Measurements from ENCODE around the gene CAMK2A. TPM values are rescaled to one million over a fixed set of nuclear protein-coding genes. Genes with fewer than 3 reads are reported as not detected.

CAMK2A gene
- total and polyA plus RNA-seq, 2 donors (not counting 3 experiments of a cell fraction or from before 2014, with no cell fraction given): not detected

DNA sequence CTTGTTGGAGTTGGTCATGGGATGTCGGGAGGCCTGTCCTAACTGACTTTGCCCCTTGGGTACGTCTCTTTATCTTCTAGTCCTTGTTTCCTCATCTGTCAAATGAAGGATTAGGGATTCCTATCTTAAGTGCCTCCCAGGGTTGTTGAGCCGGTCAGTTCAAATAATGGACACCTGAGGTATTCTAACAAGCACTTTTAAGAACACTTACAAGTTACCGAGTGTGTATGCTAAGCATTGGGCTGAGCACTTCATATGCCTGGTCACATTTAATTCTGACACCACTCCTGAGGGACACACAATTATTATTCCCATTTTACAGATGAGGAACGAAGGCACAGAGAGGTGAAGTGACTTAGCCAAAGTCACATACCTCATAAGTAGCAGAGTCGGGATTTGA lies 37.1 kb downstream of the CAMK2A start:
- intact Hi-C loops (cut with micrococcal nuclease) (no loop called here), dilution Hi-C loops (cut with MboI; ENCODE audit: extremely low pct_ligation_motif_present, low sequenced_read_pairs) (no loop called here)
- no peaks in the 10 kb centered on the region for H3K36me3 ChIP-seq (ENCODE audit: control insufficient read depth in 2 of 2, extremely low read depth in 1 of 2, insufficient read depth in 2 of 2, low read length in 2 of 2)
- H3K27me3 ChIP-seq (ENCODE audit: control insufficient read depth in 2 of 2, insufficient read depth in 2 of 2, low read length in 2 of 2): no peaks in the 10 kb centered on the region
- FAIRE-seq (no peak), DNase-seq (ENCODE audit: low read depth, low spot score) (no peak)
- ChIA-PET POLR2A (no interaction called here), CTCF (no interaction called here)
- BruUV-seq (replicated peaks): no TSS peak
- no peaks in the 10 kb centered on the region for H4K20me1 ChIP-seq (replicated peaks; ENCODE audit: control insufficient read depth, extremely low read depth, insufficient read depth, low read length)
- no peaks in the 10 kb centered on the region for H3K79me2 ChIP-seq (ENCODE audit: control insufficient read depth, insufficient read depth, low read length)
- H3K9me3 ChIP-seq (replicated peaks; ENCODE audit: control insufficient read depth, insufficient read depth, low read length): no peaks in the 10 kb centered on the region
- H3K4me2 ChIP-seq (ENCODE audit: insufficient read depth, low read length): no peak overlapping the region
- no peak overlapping the region for H3K4me3 ChIP-seq (replicated peaks in 1 of 3; ENCODE audit: insufficient read depth in 1 of 3, low read depth in 1 of 3, low read length in 3 of 3)
- TF ChIP-seq JUN (IDR thresholded peaks at IDR 0.05; ENCODE audit: borderline replicate concordance, insufficient read depth, insufficient read length, low read depth): no peak
- no peak for TF ChIP-seq GATA2 (IDR thresholded peaks at IDR 0.05; ENCODE audit: insufficient read depth, insufficient read length, low read depth, low read length)
- TF ChIP-seq MYC (IDR thresholded peaks at IDR 0.05; ENCODE audit: low read depth, low read length): no peak
- TF ChIP-seq, protein P1, sequence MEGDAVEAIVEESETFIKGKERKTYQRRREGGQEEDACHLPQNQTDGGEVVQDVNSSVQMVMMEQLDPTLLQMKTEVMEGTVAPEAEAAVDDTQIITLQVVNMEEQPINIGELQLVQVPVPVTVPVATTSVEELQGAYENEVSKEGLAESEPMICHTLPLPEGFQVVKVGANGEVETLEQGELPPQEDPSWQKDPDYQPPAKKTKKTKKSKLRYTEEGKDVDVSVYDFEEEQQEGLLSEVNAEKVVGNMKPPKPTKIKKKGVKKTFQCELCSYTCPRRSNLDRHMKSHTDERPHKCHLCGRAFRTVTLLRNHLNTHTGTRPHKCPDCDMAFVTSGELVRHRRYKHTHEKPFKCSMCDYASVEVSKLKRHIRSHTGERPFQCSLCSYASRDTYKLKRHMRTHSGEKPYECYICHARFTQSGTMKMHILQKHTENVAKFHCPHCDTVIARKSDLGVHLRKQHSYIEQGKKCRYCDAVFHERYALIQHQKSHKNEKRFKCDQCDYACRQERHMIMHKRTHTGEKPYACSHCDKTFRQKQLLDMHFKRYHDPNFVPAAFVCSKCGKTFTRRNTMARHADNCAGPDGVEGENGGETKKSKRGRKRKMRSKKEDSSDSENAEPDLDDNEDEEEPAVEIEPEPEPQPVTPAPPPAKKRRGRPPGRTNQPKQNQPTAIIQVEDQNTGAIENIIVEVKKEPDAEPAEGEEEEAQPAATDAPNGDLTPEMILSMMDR (IDR thresholded peaks at IDR 0.05; ENCODE audit: extremely low read depth in 1 of 2, insufficient read depth in 1 of 2, low read depth in 1 of 2, low read length in 2 of 2): no peak
- TF ChIP-seq FOS (IDR thresholded peaks at IDR 0.05; ENCODE audit: borderline replicate concordance, insufficient read depth, low read length): no peak
- TF ChIP-seq, protein P2, sequence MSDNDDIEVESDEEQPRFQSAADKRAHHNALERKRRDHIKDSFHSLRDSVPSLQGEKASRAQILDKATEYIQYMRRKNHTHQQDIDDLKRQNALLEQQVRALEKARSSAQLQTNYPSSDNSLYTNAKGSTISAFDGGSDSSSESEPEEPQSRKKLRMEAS (IDR thresholded peaks at IDR 0.05; ENCODE audit: insufficient read depth, insufficient read length): no peak
- no peak for TF ChIP-seq POLR2AphosphoS5 (IDR thresholded peaks at IDR 0.05; ENCODE audit: insufficient read depth, low read depth, low read length)
- TF ChIP-seq POLR2A (IDR thresholded peaks at IDR 0.05; ENCODE audit: low read depth, low read length): no peak
- no peak for TF ChIP-seq EZH2 (IDR thresholded peaks at IDR 0.05; ENCODE audit: borderline replicate concordance, low read depth, low read length, severe bottlenecking)
- H3K9me1 ChIP-seq (replicated peaks; ENCODE audit: control insufficient read depth, extremely low read depth, insufficient read depth, low read length): no peaks in the 10 kb centered on the region
- H3K4me1 ChIP-seq (ENCODE audit: control insufficient read depth, extremely low read depth, insufficient read depth, low read length): no peaks in the 10 kb centered on the region
- no peak overlapping the region for H3K9ac ChIP-seq (replicated peaks; ENCODE audit: extremely low read depth, insufficient read depth, low read length)
- no peak overlapping the region for H3K27ac ChIP-seq (ENCODE audit: insufficient read depth, low read depth, low read length)
- no peak overlapping the region for H2AFZ ChIP-seq (ENCODE audit: low read depth, low read length)

All from endothelial cell of umbilical vein (primary cell).